Stimulated activated CD4-positive, alpha-beta T cell treated with anti-CD3 and anti-CD28 coated beads, TNF-alpha, amount 100 ng/mL, for 4 hours (primary cell): ENCODE measurements around the gene SMIM28.
"Not testable (repeated sequence)": the region's sequence is repeated elsewhere in the genome, so short reads cannot be mapped to it uniquely, and the experiment has no call there.

Source experiments
- DNase-seq, 3 experiments: peaks; one replicate each; pipeline ENCODE4 v3.0.0-alpha.2; 2020; ENCODE audit warnings: low read depth in 3 of 3

The SMIM28 gene

DNA sequence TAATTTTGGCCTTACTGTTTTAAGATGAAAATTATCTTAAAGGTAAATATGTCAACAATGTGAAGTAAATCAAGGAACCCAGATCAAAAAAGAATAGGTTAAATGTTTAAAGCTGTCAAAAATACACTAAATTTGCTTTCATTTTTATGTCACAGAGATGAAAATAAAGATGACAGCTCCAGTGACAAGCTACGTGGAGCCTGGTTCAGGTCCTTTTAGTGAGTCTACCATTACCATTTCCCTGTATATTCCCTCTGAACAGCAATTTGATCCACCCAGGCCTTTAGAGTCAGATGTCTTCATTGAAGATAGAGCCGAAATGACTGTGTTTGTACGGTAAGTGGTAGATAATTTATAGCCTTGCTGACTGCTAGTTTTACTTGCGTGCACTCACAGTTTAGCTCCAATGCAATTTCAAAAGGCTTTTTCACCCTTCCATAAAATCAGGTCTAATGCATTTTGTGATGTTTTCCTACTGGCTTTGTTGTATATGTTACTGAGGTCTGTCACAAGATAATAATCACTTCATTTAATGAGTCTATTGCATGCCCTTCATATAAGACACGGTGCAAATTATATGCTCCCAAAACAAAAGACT is 28.2 kb downstream of the SMIM28 start:
- DNase-seq = no peak

GRCh38 chr6:138406443-138406842 is 28.7 kb downstream of the SMIM28 start:
- DNase-seq = no peak

DNA sequence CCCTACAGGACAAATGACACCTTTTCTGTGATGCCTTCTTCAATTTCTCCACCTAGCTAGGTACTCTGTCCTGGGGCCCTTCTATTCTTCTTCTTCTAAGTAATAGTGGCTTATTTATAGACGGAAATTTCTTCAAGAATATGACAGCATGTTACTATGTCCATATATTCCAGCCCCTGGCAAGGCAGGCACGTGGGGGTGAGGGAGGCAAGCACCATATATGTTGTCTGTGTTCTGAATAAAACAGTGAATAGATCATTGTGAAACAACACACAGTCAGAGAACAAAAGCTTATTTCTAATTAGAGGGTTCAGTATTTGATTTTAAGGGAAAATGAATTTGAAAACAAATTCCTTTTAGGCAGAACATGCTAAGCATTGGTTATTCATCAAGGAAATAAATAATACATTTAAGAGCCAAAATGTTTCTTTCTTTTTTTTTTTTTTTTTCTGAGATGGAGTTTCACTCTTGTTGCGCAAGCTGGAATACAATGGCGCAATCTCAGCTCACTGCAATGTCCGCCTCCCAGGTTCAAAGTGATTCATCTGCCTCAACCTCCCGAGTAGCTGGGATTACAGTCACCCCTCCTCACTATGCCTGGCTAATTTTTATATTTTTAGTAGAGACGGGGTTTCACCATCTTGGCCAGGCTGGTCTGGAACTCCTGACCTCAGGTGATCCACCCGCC is 32.5 kb downstream of the SMIM28 start:
- no peak for DNase-seq

GRCh38 chr6:138410972-138411880 is 33.5 kb downstream of the SMIM28 start:
- DNase-seq = no peak

DNA sequence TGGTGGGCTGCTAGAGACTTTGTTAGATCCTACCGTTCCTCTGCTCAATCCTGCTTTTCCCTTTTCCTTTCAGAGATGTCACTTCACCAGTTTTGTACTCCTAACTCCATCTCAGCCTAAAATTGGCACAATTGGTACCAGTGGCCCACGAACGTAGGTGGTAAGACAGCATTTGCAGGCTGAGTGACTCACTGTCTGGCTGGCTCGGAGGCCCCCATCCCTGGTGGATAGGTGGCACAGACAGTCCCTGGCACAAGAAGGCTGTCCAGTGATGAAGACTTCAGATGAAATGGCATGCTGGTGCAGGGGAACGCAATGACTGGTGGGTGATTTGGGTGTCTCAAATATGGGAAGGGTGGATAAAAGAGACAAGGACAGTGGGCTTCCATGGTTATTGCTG is 37.4 kb downstream of the SMIM28 start:
- no peak for DNase-seq

DNA sequence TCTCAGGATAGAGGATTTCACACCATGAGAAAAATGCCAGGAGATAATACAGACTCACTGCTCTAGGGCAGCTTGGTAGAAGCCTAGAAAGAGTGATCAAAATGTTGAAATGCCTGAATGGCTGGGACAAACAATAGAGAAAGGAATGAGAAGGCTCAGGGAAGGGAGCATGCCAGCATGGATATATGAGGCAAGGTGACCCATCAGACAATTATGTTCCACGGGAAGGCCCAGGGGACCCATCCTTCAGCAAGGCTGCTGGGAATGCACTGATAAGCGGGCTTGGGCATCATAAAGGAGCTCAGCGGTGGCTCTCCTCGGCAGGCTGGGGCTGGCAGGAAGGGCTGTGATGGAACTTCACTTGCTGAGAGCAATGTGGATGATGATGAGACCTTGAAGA is 38.5 kb downstream of the SMIM28 start:
- no peak for DNase-seq

DNA sequence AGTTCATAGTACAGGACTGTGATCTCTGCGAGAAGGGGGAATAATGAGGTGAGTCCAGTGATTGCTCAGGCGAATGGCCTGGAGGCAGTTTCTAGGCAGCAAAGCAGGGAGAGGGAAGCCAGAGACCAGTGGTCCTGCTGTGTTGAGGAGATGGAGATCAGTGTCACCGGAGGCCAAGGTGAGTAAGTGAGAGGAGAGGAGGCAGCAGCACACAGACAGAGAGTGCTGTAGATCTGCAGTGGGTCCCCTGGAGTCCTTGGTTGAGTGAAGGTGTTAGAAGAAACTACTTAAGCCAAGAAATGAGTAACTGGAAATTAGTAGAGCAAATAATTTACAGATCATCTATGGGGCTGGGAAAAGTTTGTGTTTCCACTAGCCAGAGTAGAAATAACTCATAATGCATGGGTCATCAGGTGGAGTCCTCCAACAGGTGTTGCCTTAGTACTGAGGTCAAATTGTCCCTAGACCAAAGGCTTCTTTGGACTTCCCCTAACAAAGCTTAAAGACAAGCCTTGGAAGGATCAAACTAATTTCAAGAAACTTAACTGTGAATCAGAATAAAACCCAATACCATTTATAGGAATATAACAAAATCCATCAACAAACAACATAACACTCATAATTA is 39.9 kb downstream of the SMIM28 start:
- DNase-seq = no peak

DNA sequence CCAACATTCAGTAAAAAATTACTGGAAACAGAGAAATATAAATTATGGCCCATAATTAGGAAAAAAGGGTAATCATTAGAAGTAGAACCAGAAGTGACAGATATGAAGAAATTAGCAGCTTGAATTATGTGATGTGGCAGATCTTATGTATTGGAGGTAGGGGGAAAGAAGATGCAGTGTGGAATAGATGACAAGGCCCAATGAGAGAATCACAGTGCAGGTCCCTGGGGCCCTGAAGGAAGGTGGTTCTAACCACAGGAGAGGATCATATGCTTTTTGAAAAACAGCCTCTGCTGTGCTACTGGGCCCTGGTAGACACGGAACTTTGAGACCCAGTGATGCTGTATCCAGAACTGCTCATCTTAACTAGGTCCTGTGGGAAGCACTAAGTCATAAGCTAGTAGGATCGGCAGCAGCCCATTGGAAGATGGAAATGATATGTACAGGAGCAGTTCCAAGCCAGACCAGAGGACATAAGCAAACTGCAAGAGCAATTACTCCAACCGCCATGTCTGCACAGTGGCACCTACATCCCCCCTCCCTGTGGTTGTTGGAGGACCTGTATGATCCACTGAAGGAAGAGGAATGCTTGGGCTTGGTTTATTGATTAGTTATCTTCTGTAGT is 40.5 kb downstream of the SMIM28 start:
- DNase-seq = no peak

- DNase-seq = no peak
Observed at GRCh38 chr6:138419766-138420165, 42.1 kb downstream of the SMIM28 start.

DNA sequence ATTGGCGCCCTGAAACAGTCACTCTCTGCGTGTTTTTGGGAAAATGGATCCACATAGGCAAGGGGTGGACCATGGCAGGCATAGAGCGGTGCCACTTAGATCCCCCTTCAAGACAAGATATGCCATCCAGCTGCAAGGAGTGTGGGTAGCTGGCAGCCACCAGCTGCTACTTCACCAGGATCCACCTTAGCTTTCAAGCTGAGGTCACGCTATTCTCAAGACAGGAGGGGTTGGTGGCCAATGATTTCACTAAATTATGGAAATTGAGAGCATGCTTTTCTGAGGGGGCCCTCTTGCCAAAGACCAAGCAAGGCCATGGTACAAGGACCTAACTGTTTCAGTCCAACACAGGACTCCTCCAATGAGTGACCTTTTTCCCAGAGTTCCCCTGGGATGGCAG is 42.7 kb downstream of the SMIM28 start:
- DNase-seq = no peak

DNA sequence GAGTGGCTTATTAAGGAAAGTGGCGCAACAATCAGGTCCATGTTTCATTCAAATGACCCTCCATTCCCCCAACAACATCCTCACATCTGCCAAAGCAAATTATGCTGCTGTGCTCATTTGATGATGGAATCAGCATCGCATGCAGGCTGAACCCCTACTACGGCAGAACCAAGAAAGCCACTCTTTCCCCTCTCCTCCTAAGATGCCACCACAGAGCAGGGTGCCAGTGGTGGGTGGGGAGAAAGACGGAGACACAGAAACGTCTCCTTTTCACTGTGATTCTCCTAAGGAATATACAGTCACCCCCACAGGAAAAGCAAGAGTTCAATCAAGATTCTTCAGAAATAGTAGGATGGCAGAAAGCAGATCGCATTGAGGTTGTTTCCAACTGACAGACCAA is 43.4 kb downstream of the SMIM28 start:
- DNase-seq = no peak

- no peak for DNase-seq
Observed at GRCh38 chr6:138421608-138422007, 43.9 kb downstream of the SMIM28 start.

DNA sequence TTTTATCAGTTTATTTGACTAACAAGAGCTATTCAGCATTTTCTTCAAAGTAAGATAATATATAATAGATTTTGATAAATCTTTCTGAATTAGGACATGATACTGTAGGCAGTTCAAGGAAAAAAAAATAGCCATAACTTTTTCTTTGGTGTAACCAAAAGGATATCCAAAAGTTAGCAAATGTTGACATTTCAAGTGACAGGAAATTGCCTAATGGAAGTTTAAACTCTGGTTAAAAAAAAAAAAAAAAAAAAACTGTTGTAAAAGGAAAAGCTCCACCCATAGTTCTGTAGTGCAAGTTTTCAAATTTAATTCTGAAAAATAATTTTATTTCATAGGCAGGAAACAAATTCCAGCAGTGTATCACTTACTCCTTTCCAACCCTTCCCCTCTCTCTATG is 45.2 kb downstream of the SMIM28 start:
- DNase-seq = no peak

DNA sequence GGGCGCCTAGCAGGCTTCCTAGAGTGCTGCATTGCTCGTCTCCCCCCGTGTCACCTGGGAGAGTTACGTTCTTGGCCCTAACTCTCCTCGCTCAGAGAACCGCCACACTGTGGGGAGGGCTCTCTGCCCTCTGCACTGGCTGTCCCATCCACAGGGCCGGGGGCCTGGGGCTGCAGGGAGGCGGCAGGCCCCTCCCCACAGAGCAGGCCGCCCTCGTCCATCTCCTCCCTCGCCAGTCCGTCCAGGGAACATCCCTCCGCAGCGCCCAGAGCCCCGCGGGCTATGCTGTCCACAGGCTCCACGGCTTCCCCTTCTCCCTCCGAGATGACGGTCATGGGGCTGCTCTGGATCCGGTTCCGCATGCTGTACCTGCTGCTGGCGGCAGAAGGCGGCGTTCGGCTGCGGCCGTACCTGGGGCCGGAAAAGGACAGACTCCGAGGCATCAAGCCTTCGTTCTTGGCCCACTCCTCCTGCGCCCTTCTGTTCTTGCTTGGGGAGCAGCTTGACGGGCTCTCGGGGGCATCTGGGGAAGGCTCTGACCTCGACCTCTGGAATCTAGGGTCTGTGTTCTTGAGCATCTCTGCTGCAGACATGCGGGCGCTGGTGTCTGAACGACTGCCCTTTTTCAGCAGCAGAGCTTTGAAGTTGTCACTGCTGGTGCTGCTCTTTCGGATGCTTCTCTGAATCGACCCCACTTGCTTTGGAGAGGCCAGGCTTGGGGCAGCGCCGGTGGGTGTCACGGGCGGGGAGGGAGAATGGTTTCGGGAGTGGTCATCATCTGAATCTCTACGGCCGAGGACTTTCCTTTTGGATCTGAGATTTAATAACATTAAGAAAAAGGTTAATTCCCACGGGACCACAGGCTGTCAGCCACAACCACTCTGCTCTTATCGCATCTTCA is 46.5 kb downstream of the SMIM28 start:
- no peak for DNase-seq

GRCh38 chr6:138425256-138425655 is 47.6 kb downstream of the SMIM28 start:
- not testable (repeated sequence) for DNase-seq

GRCh38 chr6:138426500-138427123 is 48.9 kb downstream of the SMIM28 start:
- no peak for DNase-seq

DNA sequence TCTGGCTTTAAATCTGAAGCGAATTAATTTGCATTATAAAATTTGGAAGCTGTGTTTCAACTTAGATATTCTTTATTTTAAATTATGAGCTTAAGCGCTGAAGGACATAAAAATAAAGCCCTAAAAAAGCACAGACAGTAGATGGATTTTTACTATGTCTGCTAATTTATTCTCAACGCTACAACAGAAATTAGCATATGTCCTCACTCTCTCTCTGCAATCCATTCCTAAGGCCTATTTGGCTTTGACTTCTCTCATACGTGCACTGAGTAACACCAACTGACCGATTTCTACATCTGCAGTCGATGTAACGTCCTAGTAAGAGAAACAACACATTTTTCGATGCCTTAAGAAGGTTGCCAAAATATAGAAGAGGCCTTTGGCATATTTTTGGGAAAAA is 50.0 kb downstream of the SMIM28 start:
- DNase-seq = no peak

DNA sequence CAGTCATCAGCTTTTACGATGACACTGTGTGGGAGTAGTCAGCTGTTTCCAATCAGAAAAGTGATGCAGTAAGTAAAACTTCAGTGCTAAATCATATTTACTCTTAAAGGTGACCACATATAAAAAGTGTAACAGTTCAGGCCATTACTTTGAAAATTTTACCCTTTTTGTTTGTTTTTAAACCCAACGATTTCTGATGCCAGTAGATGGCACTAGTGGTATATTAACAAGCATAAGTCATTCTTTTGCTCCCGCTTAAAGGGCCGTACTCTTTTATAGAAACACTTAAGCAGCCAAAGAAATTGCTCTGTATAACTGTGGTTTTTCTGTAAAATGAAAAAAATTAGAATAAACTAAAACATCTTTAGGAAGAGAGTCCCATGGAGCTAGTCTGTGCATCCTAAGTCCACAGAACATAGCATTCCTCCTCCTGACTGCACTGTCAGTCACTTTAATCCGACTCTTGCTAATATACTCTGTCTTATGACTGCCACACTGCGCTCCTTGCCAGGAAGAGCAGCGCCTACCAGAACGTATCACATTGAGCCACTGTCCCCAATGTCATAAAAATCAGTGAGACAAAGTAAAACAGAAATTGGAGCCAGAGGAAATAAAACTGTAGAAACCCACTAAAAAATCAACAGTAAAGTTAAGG is 51.4 kb downstream of the SMIM28 start:
- no peak for DNase-seq

- DNase-seq = no peak
Observed at GRCh38 chr6:138429761-138430160, 52.1 kb downstream of the SMIM28 start.
